HFFc6 (cell line): Measurements from ENCODE around the gene MXI1. TPM values are rescaled to one million over a fixed set of nuclear protein-coding genes. Genes with fewer than 3 reads are reported as not detected.

Source experiments
- DNase-seq: peaks from one replicate; pipeline ENCODE4 v3.0.0-alpha.2; 2018
- H3K27ac Mint-ChIP-seq: 2 replicates; pipeline ENCODE4 v1.8.0; 2020; ENCODE audit warnings: mild to moderate bottlenecking, mixed read lengths
- H3K27me3 Mint-ChIP-seq: 2 replicates; pipeline ENCODE4 v1.8.0; 2021; ENCODE audit warnings: mild to moderate bottlenecking, moderate library complexity, mixed read lengths; ENCODE audit not compliant: insufficient read depth
- H3K36me3 Mint-ChIP-seq: 2 replicates; pipeline ENCODE4 v1.8.0; 2021; ENCODE audit warnings: low read depth, mixed read lengths
- H3K4me1 Mint-ChIP-seq: 2 replicates; pipeline ENCODE4 v1.8.0; 2020; ENCODE audit warnings: low read depth, mixed read lengths
- H3K4me3 Mint-ChIP-seq: 2 replicates; pipeline ENCODE4 v1.8.0; 2020; ENCODE audit warnings: mild to moderate bottlenecking, moderate library complexity, mixed read lengths
- H3K9me3 Mint-ChIP-seq: 2 replicates; pipeline ENCODE4 v1.8.0; 2020; ENCODE audit warnings: mild to moderate bottlenecking, mixed read lengths
- CTCF ChIP-seq: fragments of 200-600 bp; sonication (generic); IDR thresholded peaks from 2 replicates; pipeline ENCODE4 v1.5.0; 2021; ENCODE audit warnings: antibody characterized with exemption, mild to moderate bottlenecking
- total RNA-seq, 6 experiments: library from RNA; stranded (reverse); fragmentation: NEBNext Ultra II Directional; extraction: Animal tissue kit (Norgen Biotek cat#: 25700); gene quantifications; 2 replicates in 1 of 6; 3 replicates in 5 of 6; pipeline ENCODE4 v1.2.3, GENCODE V29; 2021

Gene MXI1
- total RNA-seq, 6 experiments from 2014 or later: 5.2 to 11.2 (median 6.2) TPM

- no peak for DNase-seq
- Mint-ChIP-seq H3K27me3 (peaks cover 16% of the 10 kb centered on the region), H3K4me1 (peaks cover 20% of the 10 kb centered on the region), H3K9me3 (no peaks in the 10 kb centered on the region), H3K4me3 (no peak overlapping the region), H3K27ac (no peak overlapping the region), H3K36me3 (no peaks in the 10 kb centered on the region)
- no peak for TF ChIP-seq CTCF
Measured at GRCh38 chr10:110214371-110214826, 7.0 kb downstream of the MXI1 start.

GRCh38 chr10:110215286-110216170 is 8.1 kb downstream of the MXI1 start:
- DNase-seq: no peak
- H3K4me1 Mint-ChIP-seq: peaks cover 18% of the 10 kb centered on the region
- no peak for TF ChIP-seq CTCF
- no peaks in the 10 kb centered on the region for H3K9me3 Mint-ChIP-seq
- H3K36me3 Mint-ChIP-seq: no peaks in the 10 kb centered on the region
- no peak overlapping the region for H3K27ac Mint-ChIP-seq
- peaks cover 16% of the 10 kb centered on the region for H3K27me3 Mint-ChIP-seq
- no peak overlapping the region for H3K4me3 Mint-ChIP-seq

- Mint-ChIP-seq H3K27me3 (peaks cover 13% of the 10 kb centered on the region), H3K9me3 (no peaks in the 10 kb centered on the region), H3K27ac (no peak overlapping the region), H3K4me3 (no peak overlapping the region), H3K4me1 (peaks cover 17% of the 10 kb centered on the region), H3K36me3 (no peaks in the 10 kb centered on the region)
- TF ChIP-seq CTCF: no peak
- DNase-seq: no peak
Measured at GRCh38 chr10:110216240-110216639, 8.8 kb downstream of the MXI1 start.

- no peak overlapping the region for H3K4me3 Mint-ChIP-seq
- DNase-seq: no peak
- H3K4me1 Mint-ChIP-seq: peaks cover 17% of the 10 kb centered on the region
- H3K36me3 Mint-ChIP-seq: no peaks in the 10 kb centered on the region
- no peaks in the 10 kb centered on the region for H3K9me3 Mint-ChIP-seq
- no peak for TF ChIP-seq CTCF
- H3K27me3 Mint-ChIP-seq: peaks cover 10% of the 10 kb centered on the region
- no peak overlapping the region for H3K27ac Mint-ChIP-seq
Measured at GRCh38 chr10:110216942-110217661, 9.7 kb downstream of the MXI1 start.

- no peak for TF ChIP-seq CTCF
- no peaks in the 10 kb centered on the region for H3K36me3 Mint-ChIP-seq
- no peak overlapping the region for H3K27ac Mint-ChIP-seq
- H3K4me1 Mint-ChIP-seq: peaks cover 19% of the 10 kb centered on the region
- H3K9me3 Mint-ChIP-seq: no peaks in the 10 kb centered on the region
- H3K27me3 Mint-ChIP-seq: peaks cover 10% of the 10 kb centered on the region
- H3K4me3 Mint-ChIP-seq: no peak overlapping the region
- DNase-seq: no peak
Measured at GRCh38 chr10:110217662-110218008, 10.2 kb downstream of the MXI1 start.
